NK-92 treated with Interleukin-12 subunit alpha and Interleukin-12 subunit beta, amount 100 ng/mL, for 24 hours (cell line): ENCODE data around the gene HSPA1B.
A peak's percentile ranks its signal among the peaks of the same experiment; 100 is the strongest.
"Not testable (repeated sequence)": the region's sequence is repeated elsewhere in the genome, so short reads cannot be mapped to it uniquely, and the experiment has no call there.

Source experiments
- DNase-seq: peaks from one replicate; lab custom pipeline; 2025; lab: John Stamatoyannopoulos, UW

HSPA1B gene

DNA sequence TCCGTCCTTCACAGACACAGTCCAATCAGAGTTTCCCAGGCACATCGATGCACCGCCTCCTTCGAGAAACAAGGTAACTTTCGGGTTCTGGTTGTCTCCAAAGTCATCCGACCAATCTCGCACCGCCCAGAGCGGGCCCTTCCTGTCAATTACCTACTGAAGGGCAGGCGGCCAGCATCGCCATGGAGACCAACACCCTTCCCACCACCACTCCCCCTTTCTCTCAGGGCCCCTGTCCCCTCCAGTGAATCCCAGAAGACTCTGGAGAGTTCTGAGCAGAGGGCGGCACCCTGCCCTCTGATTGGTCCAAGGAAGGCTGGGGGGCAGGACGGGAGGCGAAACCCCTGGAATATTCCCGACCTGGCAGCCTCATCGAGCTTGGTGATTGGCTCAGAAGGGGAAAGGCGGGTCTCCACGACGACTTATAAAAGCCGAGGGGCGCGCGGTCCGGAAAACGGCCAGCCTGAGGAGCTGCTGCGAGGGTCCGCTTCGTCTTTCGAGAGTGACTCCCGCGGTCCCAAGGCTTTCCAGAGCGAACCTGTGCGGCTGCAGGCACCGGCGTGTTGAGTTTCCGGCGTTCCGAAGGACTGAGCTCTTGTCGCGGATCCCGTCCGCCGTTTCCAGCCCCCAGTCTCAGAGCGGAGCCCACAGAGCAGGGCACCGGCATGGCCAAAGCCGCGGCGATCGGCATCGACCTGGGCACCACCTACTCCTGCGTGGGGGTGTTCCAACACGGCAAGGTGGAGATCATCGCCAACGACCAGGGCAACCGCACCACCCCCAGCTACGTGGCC is at the start of gene HSPA1B:
Gene HSPA1B, plus strand, starts transcription at position 453 of the 794 bp plus-strand sequence. Its CDS starts 213 bp downstream, at position 666.
- DNase-seq, result peak; percentile 63

DNA sequence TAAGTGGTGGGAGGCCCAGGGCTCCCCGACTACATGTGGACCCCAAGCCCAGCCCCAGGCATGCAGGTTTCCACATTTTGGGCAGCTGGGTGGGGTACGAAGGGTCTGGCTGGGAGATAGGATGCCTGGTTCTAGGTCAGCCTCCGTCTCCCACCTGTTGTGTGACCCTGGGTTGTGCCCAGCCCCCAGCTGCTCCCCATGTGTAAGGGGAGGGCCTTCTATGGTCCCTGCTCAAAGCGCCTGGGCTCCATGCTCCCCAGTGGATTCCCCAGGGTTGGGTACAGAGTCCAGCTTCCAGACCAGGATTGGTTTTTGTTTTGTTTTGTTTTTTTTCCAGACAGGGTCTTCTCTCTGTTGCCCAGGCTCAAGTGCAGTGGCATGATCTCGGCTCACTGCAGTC is 49.3 kb upstream of the HSPA1B start:
- no peak for DNase-seq

DNA sequence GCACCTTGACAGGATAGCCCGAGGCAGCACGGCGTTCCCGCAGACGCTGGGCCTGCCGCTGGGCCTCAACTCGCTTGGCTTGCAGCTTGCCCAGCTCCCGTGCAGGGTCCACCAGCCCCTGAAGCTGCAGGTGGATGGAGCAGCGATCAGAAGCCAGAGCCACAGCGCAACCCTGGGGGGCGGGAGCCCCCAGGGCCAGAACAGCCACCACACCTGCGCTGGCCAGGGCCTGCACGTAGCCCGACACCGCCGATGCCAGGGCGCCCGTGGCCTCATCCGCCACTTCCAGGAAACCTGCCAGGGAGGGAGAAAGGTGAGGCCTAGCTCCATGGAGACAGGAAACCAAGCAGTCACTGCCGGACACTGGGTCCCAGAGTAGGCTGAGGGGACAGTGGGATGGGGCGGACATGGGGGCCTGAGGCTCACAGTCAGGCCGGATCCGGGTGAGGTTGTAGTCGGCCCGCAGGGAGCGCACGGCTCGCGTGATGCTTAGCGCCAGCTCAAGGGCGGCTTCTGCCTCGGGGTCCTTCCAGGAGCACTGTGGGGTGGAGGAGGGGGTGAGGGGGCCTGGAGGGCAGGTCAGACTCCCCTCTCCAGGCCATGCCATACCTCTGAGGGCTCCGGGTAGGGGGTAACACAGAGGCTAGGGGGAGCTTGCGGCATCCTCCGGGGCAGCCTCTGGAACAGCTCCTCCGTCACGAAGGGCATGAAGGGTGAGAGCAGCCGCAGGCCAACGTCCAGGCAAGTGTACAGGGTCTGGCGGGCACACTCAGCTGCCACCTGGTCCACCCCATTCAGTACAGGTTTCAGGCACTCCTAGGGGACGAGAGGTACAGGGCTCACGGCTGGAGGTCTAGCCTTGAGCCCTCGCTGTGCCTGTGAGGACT is 48.3 kb upstream of the HSPA1B start:
- no peak for DNase-seq

DNA sequence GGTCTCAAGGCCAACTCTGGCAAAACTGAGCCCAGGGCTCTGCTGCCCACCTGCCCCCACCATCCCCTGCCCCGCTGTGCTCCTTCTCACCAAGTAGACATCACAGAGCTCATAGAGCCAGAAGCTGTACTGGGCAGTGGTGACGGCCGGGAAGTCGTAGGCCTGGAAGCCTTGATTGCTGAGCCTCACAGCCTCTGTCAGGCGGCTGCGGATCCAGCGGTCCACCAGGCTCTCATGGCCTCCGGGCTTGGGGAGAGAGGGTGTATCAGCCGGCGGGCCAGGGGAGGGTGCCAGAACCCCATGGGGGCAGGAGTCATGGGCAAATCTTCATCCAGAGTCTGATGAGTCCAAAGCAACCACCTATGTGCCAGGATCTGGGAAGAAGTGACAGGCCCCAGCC is 47.6 kb upstream of the HSPA1B start:
- DNase-seq, result no peak

DNA sequence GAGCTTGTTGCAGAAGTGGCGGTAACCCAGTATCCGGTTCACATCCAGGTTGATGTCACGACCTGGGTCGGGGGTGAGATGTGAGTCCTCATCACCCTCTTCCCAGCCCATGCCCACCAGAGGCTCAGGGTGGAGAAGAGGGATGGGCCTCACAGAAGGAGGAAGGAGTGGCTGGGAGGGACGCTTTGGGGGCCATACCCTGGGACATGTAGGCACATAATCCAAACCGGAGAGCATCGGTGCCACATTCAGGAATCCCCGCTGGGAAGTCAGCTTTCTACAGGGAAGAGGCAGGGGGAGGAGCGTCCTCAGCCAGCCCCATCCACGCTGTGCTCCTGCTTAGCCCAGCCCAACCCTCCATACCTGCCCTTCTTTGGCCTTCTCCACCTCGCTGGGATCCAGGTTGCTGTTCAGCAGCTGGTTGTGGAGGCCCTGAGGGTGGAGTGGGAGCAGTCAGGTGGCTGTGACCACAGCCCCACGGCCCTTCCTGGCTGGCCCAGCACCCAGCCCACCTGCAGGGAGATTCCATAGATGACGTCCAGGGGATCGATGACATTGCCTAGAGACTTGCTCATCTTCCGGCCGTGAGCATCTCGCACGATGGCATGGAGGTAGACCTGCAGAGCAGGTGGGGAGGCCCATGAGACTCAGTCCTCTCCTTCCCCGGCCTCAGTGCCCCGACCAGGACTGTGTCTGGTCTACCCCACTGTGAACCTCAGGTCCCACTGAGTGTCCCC is 46.9 kb upstream of the HSPA1B start:
- DNase-seq, result no peak

DNA sequence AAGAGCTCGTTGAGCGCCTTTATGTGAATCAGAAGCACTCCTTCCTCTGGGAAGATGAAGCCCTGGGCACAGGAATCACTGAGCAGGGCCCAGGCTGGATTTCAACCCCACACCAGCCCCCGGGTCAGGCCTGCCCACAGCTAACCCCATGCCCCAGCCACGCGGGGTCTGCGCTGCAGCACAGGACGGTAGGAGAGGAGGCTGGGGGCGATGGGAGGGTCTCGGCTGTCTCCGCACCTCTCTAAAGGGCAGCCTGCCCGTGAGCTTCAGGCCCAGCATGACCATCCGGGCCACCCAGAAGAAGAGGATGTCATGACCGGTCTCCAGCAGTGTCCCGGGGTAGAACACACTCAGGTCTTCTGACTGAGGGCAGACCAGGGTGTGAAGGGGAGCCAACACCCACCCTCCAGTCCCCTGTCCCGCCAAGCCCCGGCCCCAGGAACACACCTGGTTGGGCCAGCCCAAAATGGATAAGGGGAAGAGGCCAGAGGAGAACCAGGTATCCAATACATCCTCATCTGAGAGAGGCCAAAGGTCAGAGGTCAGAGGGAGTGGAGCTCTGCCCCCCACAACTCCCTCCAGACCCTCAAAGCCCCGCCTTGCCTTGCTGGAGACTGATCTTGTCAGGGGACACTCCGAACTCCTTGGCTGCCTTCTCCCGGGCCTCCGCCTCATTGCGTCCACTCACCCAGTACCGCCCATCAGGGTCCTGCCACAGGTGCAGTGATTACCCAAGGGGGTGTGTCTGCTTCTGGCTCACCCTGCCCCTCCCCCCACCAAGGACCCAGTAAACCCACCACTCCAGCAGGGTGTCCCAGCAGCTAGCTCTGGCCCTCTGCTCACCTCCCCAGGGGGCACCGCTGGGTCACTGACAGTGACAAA is 46.1 kb upstream of the HSPA1B start:
- no peak for DNase-seq

DNA sequence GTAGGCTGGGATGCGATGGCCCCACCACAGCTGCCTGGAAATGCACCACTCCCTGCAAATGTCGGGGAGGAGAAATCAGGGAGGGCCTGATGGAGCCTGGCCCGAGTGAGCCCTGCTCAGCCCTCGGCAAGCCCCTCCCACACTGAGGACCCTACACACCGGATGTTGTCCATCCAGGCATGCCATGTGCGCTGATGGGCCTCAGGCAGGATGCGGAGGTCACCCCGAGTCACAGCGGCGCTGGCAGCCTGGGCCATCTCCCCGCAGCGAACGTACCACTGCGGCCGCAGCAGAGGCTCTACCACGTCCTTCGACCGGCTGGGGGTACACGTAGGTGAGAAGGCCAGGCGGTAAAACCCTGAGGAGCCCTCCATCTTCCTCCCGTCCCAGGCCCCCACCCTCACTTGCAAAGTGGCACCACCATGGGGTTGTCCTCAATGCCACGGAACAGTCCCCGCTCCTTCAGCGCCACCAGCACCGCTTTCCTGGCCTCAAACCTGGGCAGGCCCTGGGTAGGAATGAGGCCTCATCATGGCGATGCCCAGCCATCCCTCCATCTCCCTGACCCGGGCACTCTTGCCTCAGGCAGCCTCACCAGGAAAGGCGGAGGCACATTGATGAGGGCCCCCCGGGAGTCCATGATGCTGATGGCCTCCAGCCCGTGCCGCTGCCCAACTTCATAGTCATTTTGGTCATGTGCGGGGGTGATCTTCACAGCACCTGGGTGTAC is 45.2 kb upstream of the HSPA1B start:
- DNase-seq, result no peak

DNA sequence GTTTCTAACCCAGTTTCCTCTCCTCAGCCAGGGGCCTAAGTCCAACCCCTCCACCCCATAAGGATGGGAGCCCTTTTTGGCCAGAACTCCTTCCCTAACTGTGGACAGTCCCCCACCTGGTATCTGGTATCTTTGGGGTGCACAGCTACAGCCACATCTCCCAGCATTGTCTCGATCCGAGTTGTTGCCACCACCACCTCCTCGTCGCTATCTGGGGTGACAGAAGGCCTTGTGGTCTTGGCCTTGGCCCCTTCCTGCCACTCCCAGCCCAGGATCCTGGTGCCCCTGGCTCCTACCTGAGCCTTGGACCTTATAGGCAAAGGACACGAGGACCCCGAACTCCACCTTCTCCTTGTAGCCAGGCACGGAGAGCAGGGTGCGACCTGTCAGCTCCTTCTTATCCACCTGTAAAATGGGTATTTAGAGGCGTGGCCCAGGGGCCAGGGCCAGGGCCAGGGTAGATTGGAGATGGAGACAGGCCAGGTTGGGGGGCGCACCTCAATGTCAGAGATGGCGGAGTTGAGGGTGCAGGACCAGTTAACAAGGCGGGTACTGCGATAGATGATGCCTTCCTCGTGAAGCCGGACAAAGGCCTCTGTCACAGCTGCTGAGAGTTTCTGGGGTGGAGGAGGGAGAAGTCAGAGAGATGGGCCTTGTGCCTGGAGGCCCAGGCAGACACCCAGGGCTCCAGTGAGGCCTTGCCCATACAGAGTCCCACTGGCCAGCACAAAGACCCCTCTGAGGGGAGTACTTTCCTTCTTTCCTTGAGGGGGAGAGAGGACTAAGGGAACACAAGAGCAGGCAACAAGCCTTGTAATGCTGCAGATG is 43.2 kb upstream of the HSPA1B start:
- no peak for DNase-seq

DNA sequence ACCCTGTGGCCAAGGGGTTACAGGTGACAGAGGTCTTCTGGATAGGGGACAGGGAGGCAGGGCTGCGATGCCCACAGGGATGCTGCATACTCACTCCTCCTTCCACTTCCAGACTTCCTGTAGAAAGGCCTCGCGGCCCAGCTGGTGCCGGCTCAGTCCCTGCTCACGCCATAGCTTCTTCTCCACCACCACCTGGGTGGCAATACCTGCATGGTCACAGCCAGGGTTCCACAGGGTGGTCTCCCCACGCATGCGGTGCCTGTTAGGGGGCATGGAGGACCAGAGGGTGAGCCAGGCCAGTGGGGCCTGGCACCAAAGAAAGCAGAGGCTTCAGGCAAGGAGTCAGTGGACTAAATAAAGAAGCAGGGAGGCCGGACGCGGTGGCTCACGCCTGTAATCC is 42.1 kb upstream of the HSPA1B start:
- DNase-seq, result no peak

DNA sequence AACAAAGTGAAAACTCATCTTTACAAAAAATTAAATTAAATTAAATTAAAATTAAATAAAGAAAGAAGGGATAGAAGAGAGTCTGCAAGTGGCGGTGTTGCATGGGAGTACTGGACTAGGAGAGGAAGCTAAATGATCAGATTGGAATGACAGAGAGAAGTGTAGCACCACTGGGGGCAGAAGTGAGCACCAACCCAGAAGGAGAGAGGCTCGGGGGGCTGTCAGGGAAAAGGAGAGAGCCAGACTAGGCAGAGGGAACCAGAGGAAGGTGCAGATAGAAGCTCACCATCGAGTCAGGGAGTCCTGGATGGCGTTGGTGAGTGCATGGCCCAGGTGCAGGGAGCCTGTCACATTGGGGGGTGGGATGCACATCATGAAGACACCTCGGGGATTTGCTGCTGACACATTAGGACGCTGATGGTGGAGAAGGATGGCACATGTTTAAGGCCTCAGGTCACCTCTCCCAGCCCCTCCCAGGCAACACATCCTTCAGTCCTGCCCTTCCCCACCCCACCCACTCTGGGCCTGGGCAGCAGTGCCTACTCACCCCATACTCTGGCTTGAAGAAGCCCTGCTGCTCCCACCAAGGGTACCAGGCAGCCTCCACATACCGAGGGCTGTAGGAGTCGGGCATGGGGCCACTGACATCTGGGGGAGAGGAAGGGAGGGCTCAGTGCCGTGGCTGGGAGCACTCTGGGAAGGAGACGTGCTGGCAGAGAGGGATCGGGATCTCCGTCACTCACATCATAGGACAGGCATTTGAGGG is 36.0 kb upstream of the HSPA1B start:
- DNase-seq, result no peak

DNA sequence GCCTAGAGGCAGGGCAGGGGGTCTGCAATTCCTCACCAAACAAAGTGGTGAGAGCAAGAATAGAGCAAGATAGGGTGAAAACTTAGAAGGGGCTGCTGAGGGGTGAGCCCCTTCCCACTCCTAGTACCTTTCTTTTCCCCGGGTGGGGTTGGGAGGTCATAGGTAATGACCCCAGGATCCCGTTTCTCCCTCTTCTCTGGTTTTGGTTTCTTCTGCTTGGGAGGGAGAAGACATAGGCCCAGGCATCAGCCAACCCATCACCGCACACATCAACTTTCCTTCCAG is 35.5 kb upstream of the HSPA1B start:
- DNase-seq, result no peak

DNA sequence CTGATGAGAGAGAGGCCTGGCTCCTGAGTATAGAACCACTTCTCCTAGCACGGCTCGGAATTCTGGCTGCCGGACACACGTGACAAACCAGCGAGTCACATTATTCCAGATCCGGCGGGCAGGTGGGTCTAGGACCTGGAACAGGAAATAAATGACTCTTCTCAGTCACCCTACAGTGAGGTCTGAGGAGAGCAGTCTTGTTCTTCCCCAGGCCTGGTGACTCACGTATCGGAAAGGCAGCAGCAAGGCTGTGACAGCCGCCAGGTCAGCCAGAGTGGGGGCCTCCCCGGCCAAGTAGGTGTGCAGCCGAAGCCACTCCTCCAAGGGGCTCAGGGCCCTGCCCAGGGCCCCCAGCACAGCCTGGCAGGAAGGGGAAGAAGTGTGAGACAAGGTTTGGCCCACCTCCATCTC is 34.8 kb upstream of the HSPA1B start:
- DNase-seq, result no peak

DNA sequence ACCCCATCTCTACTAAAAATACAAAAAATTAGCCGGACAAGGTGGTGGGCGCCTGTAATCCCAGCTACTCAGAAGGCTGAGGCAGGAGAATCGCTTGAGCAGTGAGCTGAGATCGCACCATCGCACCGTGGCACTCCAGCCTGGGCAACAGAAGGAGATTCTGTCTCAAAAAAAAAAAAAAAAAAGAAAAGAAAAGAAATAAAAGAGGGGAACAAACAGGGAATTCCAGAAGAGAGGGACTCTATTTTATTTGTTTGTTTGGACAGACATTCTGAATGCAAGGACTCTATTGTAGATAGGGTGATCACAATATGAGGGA is 33.7 kb upstream of the HSPA1B start:
- DNase-seq, result not testable (repeated sequence)

DNA sequence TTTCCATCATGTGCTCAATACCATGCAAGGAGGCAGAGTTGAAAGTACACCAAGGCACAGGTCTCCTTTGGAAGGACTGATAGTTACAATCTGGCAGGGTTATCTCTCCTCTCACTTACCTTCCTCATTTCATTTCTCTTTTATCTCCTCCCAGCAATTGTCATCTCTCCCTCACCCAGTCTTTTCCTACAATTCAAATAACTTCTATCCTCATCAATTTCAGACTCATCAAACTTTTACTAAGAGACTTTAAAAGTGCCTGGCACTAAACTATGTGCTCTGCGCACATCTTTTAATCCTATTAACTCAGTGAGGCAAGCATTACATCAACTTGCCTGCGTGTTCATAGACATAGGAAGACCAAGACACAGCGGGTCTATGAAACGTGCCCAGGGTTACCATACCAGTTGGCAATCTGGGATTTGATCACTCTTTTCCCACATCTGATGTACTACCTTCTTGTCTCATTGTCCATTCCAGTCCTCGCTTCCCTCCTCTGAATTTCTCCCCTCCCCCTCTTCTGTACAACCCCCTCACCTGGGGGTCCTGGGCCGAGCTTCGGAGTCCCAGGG is 33.2 kb upstream of the HSPA1B start:
- no peak for DNase-seq

DNA sequence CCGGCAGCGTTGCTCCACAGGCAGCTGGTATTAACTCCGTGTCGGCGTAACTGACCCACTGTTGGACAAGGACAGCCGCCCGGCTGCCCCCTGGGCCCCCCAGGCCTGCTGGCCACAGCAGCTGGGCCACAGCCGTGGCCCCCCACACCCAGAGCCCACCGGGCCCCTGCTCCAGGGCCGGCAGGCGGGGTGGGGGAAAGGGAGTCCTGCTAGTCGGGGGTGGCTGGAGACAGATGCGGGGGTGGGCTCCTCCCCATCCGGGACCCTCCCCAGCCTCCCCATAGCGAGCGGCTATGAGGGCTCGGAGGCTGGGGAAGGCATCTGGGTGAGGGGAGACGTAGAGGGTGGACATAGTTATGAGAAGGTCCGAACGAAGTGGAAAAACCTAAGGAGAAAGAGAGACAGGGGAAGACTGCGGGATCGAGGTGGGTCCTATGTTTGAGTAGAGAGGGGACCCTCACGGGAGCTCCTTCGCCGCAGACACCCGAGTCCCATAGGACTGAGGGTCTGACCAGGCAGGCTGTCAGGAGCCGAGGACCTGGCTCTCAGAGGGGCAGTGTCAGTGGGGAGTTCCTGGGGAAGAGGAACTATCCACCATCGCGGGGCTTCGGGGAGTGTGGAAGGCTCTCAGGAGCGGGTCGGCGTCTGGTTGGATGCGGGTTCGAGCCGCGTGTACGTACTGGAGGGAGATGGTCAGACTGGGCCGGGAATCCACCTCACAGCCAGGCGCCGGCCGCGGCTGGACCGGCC is 32.5 kb upstream of the HSPA1B start:
- DNase-seq, result no peak

DNA sequence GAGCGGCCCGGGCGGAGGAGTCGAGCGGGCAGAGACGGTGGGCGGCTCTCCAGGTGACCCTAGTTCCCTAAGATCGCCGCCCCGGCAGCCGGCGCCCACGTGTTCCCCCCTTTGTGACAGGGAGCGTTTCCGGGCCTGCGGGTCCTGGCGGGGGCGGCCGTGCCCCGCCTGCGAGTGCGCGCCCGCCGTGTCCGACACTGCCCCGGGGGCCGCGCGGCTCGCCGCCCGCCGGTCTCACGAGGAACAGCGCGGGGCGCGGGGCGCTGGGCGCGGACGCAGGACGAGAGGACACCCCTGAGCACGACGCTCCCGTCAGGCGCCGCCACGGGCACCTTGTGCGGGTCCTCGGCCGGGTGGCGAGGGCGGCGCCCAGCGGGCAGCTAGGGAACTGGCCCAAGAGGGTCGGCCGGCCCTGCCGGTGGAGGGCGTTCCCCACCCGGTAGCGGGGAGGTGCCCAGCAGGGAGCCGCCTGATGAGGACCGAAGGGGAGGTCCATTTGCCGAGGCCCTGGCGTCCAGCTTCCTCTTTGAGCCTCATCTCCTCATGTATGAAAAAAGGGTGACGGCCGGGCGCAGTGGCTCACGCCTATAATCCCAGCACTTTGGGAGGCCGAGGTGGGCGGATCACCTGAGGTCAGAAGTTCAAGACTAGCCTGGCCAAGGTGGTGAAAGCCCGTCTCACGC is 31.8 kb upstream of the HSPA1B start, which contains the start of gene VARS1:
Gene VARS1, minus strand, starts transcription at position 137 of the 683 bp plus-strand sequence. CDS start 535 bp downstream, outside the sequence.
- peak; percentile 79 for DNase-seq

DNA sequence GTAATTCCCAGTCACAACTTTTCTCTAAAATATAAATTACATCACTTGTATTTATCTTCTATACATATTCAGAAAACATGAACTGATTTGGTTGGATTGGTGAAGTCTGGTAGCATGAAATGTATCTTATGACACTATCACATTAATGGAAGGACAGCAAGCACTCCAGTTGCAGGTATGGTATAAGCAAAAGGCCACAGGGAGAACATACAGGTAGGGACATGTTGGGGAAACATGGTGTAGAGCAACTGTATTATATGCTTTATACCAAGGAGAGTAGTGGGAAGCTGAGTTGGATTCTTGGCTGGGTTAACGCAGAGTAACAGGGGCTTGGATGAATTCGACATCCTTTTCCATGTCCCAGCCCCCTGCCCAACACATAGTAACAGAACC is 30.5 kb upstream of the HSPA1B start:
- DNase-seq, result no peak

DNA sequence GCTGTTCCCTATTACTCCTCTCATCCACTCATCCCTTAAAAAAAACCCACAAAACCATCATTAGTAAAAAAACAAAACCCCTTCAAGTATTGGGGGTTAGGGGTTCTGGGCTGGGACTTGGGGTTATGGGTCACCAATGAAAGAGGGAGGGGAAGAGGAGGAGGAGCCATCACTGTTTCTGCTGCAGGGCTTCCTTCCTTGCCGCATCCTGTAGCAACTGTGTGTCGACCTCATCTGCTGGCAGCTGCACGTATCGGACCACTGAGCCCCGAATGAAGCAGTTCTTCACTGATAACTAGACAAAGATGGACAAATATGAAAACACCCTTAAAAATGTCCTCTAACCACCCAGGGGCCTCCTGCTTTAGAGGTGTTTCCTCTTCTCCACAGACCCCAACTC is 29.9 kb upstream of the HSPA1B start:
- no peak for DNase-seq
